HG02973 (cell line): ENCODE results near the gene ULK4.
"Not testable (repeated sequence)": the region's sequence is repeated elsewhere in the genome, so short reads cannot be mapped to it uniquely, and the experiment has no call there.

Experiments
- ATAC-seq: cut with Tn5 transposase; IDR thresholded peaks from one replicate; pipeline ENCODE4 v1.9.1; 2021; ENCODE audit warnings: moderate library complexity; ENCODE audit not compliant: unreplicated experiment

The ULK4 gene

GRCh38 chr3:41592753-41593510 is 369.0 kb downstream of the ULK4 start:
- no peak for ATAC-seq

- no peak for ATAC-seq
Observed at GRCh38 chr3:41583014-41583413, 378.9 kb downstream of the ULK4 start.

GRCh38 chr3:41581700-41582099 is 380.2 kb downstream of the ULK4 start:
- peak; percentile 98 for ATAC-seq

GRCh38 chr3:41580274-41580959 is 381.5 kb downstream of the ULK4 start:
- no peak for ATAC-seq

GRCh38 chr3:41579861-41580260 is 382.0 kb downstream of the ULK4 start:
- no peak for ATAC-seq

- no peak for ATAC-seq
Observed at GRCh38 chr3:41578798-41579197, 383.1 kb downstream of the ULK4 start.

- ATAC-seq, result no peak
Observed at GRCh38 chr3:41575724-41576123, 386.2 kb downstream of the ULK4 start.

GRCh38 chr3:41574900-41575299 is 387.0 kb downstream of the ULK4 start:
- ATAC-seq, result no peak

- ATAC-seq, result no peak
Observed at GRCh38 chr3:41573591-41573990, 388.3 kb downstream of the ULK4 start.

GRCh38 chr3:41572092-41572491 is 389.8 kb downstream of the ULK4 start:
- ATAC-seq, result no peak

- ATAC-seq, result no peak
Observed at GRCh38 chr3:41569632-41570305, 392.1 kb downstream of the ULK4 start.

- ATAC-seq, result no peak
Observed at GRCh38 chr3:41565948-41566514, 395.9 kb downstream of the ULK4 start.

GRCh38 chr3:41565003-41565402 is 396.9 kb downstream of the ULK4 start:
- ATAC-seq, result no peak

- not testable (repeated sequence) for ATAC-seq
Observed at GRCh38 chr3:41556245-41556644, 405.7 kb downstream of the ULK4 start.

- no peak for ATAC-seq
Observed at GRCh38 chr3:41532976-41533375, 428.9 kb downstream of the ULK4 start.

GRCh38 chr3:41526995-41527573 is 434.8 kb downstream of the ULK4 start:
- ATAC-seq, result no peak

GRCh38 chr3:41525303-41526064 is 436.4 kb downstream of the ULK4 start:
- ATAC-seq, result no peak

GRCh38 chr3:41523897-41524296 is 438.0 kb downstream of the ULK4 start:
- ATAC-seq, result peak; percentile 34

- peak; percentile 60 for ATAC-seq
Observed at GRCh38 chr3:41522612-41523011, 439.3 kb downstream of the ULK4 start.

- ATAC-seq, result no peak
Observed at GRCh38 chr3:41521010-41521655, 440.8 kb downstream of the ULK4 start.
